H1 (cell line): Measurements from ENCODE around the gene NKAIN4. TPM values are rescaled to one million over a fixed set of nuclear protein-coding genes. Genes with fewer than 3 reads are reported as not detected.

ENCODE experiments used
- CTCF ChIA-PET: fragments of 300-600 bp; sonication (Branson Sonifier 250); formaldehyde crosslinking; loops from one replicate; lab custom pipeline; 2021; ENCODE audit not compliant: partially characterized antibody; lab: Charles Lee
- POLR2A ChIA-PET: fragments of 300-600 bp; sonication (Branson Sonifier 250); formaldehyde crosslinking; loops from one replicate; lab custom pipeline; 2021; ENCODE audit warnings: inconsistent platforms; ENCODE audit not compliant: partially characterized antibody; lab: Charles Lee
- DNase-seq, 2 experiments: peaks; one replicate each; pipeline versions ENCODE4 v3.0.0 to v3.0.0-alpha.2; 2010 to 2022; ENCODE audit warnings: low spot score in 2 of 2, low read depth in 1 of 2, mixed read lengths in 1 of 2
- FAIRE-seq: peaks from 2 replicates; lab custom pipeline; 2011; peaks lifted over from hg19 to GRCh38; lab: Jason Lieb, UNC
- H2AFZ ChIP-seq: 2 replicates; pipeline ENCODE4 v1.8.1; 2012; ENCODE audit warnings: low read length, inconsistent platforms
- H2AK5ac ChIP-seq: 2 replicates; pipeline ENCODE4 v1.6.1; 2013; ENCODE audit warnings: low read depth, low read length
- H2BK120ac ChIP-seq: replicated peaks from 2 replicates; pipeline ENCODE3; 2013; ENCODE audit warnings: low read depth, low read length, inconsistent platforms
- H2BK12ac ChIP-seq: 2 replicates; pipeline ENCODE4 v1.6.1; 2013; ENCODE audit warnings: low read depth, low read length
- H2BK15ac ChIP-seq: 2 replicates; pipeline ENCODE4 v1.6.1; 2013; ENCODE audit warnings: low read length
- H2BK20ac ChIP-seq: 2 replicates; pipeline ENCODE4 v1.6.1; 2013; ENCODE audit warnings: low read length
- H2BK5ac ChIP-seq: 2 replicates; pipeline ENCODE4 v1.6.1; 2013; ENCODE audit warnings: low read depth, low read length
- H3K14ac ChIP-seq: 2 replicates; pipeline ENCODE4 v1.6.1; 2013; ENCODE audit warnings: inconsistent platforms; ENCODE audit not compliant: insufficient read length
- H3K18ac ChIP-seq: 2 replicates; pipeline ENCODE4 v1.6.1; 2013; ENCODE audit warnings: low read length; ENCODE audit errors: extremely low read depth
- H3K23ac ChIP-seq: 2 replicates; pipeline ENCODE4 v1.6.1; 2013; ENCODE audit warnings: inconsistent platforms; ENCODE audit not compliant: insufficient read length
- H3K23me2 ChIP-seq: 2 replicates; pipeline ENCODE4 v1.6.1; 2013; ENCODE audit warnings: low read depth, low read length
- H3K27ac ChIP-seq: 2 replicates; pipeline ENCODE4 v1.6.1; 2011; ENCODE audit warnings: low read depth, low read length, inconsistent platforms
- H3K27me3 ChIP-seq, 4 experiments: replicated peaks in 1 of 4; 1 replicate in 1 of 4; 2 replicates in 3 of 4; pipeline versions ENCODE4 v1.6.1 to v1.8.1; 2011 to 2013; ENCODE audit warnings: low read length in 3 of 4, mild to moderate bottlenecking in 3 of 4, inconsistent platforms in 2 of 4, mixed read lengths in 2 of 4, moderate library complexity in 1 of 4; ENCODE audit not compliant: control insufficient read depth in 3 of 4, insufficient read depth in 3 of 4; ENCODE audit errors: extremely low read depth in 1 of 4
- H3K36me3 ChIP-seq, 4 experiments: 2 replicates each; pipeline versions ENCODE4 v1.6.1 to v1.8.1; 2011 to 2013; ENCODE audit warnings: mild to moderate bottlenecking in 4 of 4, low read length in 3 of 4, moderate library complexity in 2 of 4, control low read depth in 1 of 4, inconsistent platforms in 1 of 4; ENCODE audit not compliant: insufficient read depth in 4 of 4, control insufficient read depth in 2 of 4
- H3K4ac ChIP-seq: replicated peaks from 2 replicates; pipeline ENCODE3; 2013; ENCODE audit warnings: low read length, low read depth, mixed read lengths, inconsistent platforms; ENCODE audit not compliant: insufficient read length
- H3K4me1 ChIP-seq, 4 experiments: replicated peaks in 1 of 4; 1 replicate in 1 of 4; 2 replicates in 3 of 4; pipeline versions ENCODE4 v1.6.1 to v1.8.1; 2011 to 2013; ENCODE audit warnings: low read length in 3 of 4, inconsistent platforms in 2 of 4, mixed read lengths in 1 of 4; ENCODE audit not compliant: insufficient read depth in 4 of 4, control insufficient read depth in 3 of 4
- H3K4me2 ChIP-seq, 2 experiments: 2 replicates each; pipeline versions ENCODE4 v1.6.1 to v1.8.1; 2011 to 2013; ENCODE audit warnings: low read depth in 2 of 2, low read length in 2 of 2, control low read depth in 1 of 2, inconsistent platforms in 1 of 2, mild to moderate bottlenecking in 1 of 2; ENCODE audit not compliant: insufficient read depth in 1 of 2
- H3K4me3 ChIP-seq, 4 experiments: fragments of 200-600, 300-600 bp in 1 of 4; sonication (generic), shearing (Covaris generic), sonication (Bioruptor Twin) in 1 of 4; 2 replicates each; pipeline versions ENCODE4 v1.5.1 to v1.8.1; 2011 to 2016; ENCODE audit warnings: low read length in 4 of 4, low read depth in 3 of 4, control low read depth in 2 of 4, inconsistent platforms in 2 of 4, mild to moderate bottlenecking in 2 of 4, mixed read lengths in 1 of 4, moderate library complexity in 1 of 4; ENCODE audit not compliant: insufficient read depth in 2 of 4; ENCODE audit errors: extremely low read depth in 1 of 4
- H3K56ac ChIP-seq: replicated peaks from 2 replicates; pipeline ENCODE3; 2013; ENCODE audit warnings: low read depth, mild to moderate bottlenecking, mixed read lengths, low read length, inconsistent platforms; ENCODE audit not compliant: insufficient read length
- H3K79me1 ChIP-seq: 2 replicates; pipeline ENCODE4 v1.6.1; 2013; ENCODE audit warnings: low read depth, low read length, control low read depth
- H3K79me2 ChIP-seq, 2 experiments: 2 replicates each; pipeline versions ENCODE4 v1.6.1 to v1.8.1; 2012 to 2013; ENCODE audit warnings: low read length in 2 of 2, mild to moderate bottlenecking in 2 of 2, inconsistent platforms in 1 of 2; ENCODE audit not compliant: insufficient read depth in 2 of 2, control insufficient read depth in 1 of 2
- H3K9ac ChIP-seq, 4 experiments: replicated peaks in 1 of 4; 1 replicate in 1 of 4; 2 replicates in 3 of 4; pipeline versions ENCODE4 v1.6.1 to v1.8.1; 2011 to 2013; ENCODE audit warnings: low read depth in 3 of 4, low read length in 3 of 4, control low read depth in 2 of 4, mild to moderate bottlenecking in 2 of 4, moderate library complexity in 2 of 4, inconsistent platforms in 1 of 4; ENCODE audit errors: extremely low read depth in 1 of 4
- H3K9me3 ChIP-seq, 2 experiments: 2 replicates each; pipeline versions ENCODE4 v1.6.1 to v1.8.1; 2012 to 2013; ENCODE audit warnings: mild to moderate bottlenecking in 2 of 2, moderate library complexity in 2 of 2, control low read depth in 1 of 2, inconsistent platforms in 1 of 2, low read depth in 1 of 2, low read length in 1 of 2, mixed read lengths in 1 of 2; ENCODE audit not compliant: insufficient read depth in 2 of 2
- H4K20me1 ChIP-seq, 2 experiments: replicated peaks in 1 of 2; 2 replicates each; pipeline versions ENCODE3 to v1.8.1; 2011 to 2013; ENCODE audit warnings: inconsistent platforms in 2 of 2, low read length in 2 of 2, mild to moderate bottlenecking in 1 of 2; ENCODE audit not compliant: insufficient read depth in 2 of 2, control insufficient read depth in 1 of 2
- H4K5ac ChIP-seq: 2 replicates; pipeline ENCODE4 v1.6.1; 2013; ENCODE audit warnings: low read length, low read depth, mixed read lengths, inconsistent platforms; ENCODE audit not compliant: insufficient read length
- H4K8ac ChIP-seq: 2 replicates; pipeline ENCODE4 v1.8.0; 2013; ENCODE audit warnings: mild to moderate bottlenecking, moderate library complexity, low read length, inconsistent platforms; ENCODE audit not compliant: insufficient read depth; ENCODE audit errors: extremely low read depth
- H4K91ac ChIP-seq: replicated peaks from 2 replicates; pipeline ENCODE3; 2013; ENCODE audit warnings: low read length, mixed read lengths, inconsistent platforms; ENCODE audit not compliant: insufficient read length
- CTCF ChIP-seq, 3 experiments: IDR thresholded peaks; 1 replicate in 2 of 3; 2 replicates in 1 of 3; pipeline versions ENCODE4 v1.5.1 to v1.6.1; 2011; ENCODE audit warnings: low read length in 3 of 3, mild to moderate bottlenecking in 3 of 3, inconsistent platforms in 2 of 3, low read depth in 1 of 3, moderate library complexity in 1 of 3; ENCODE audit not compliant: insufficient read depth in 1 of 3; ENCODE audit errors: control extremely low read depth in 1 of 3
- HDAC2 ChIP-seq, 2 experiments: fragments of 300-600 bp in 1 of 2; sonication (generic) in 1 of 2; IDR thresholded peaks; 2 replicates each; pipeline ENCODE4 v1.6.1; 2011 to 2012; ENCODE audit warnings: low read depth in 2 of 2, low read length in 2 of 2, mild to moderate bottlenecking in 2 of 2, moderate library complexity in 2 of 2, borderline replicate concordance in 1 of 2, inconsistent platforms in 1 of 2
- JUND ChIP-seq: IDR thresholded peaks from 2 replicates; pipeline ENCODE4 v1.6.1; 2011; ENCODE audit warnings: mild to moderate bottlenecking, improper control_type of control experiment, low read length
- RNF2 ChIP-seq: fragments of 200-900, 300-1000 bp; sonication (generic); IDR thresholded peaks from 2 replicates; pipeline ENCODE4 v1.7.1; 2016; ENCODE audit warnings: borderline replicate concordance, low read depth, mild to moderate bottlenecking, antibody characterized with exemption, low read length; ENCODE audit not compliant: poor library complexity, severe bottlenecking; ENCODE audit errors: missing control alignments
- SAP30 ChIP-seq: fragments of 300-600 bp; sonication (generic); IDR thresholded peaks from 2 replicates; pipeline ENCODE4 v1.7.1; 2012; ENCODE audit warnings: low read length, moderate library complexity, mild to moderate bottlenecking, inconsistent platforms; ENCODE audit not compliant: insufficient read depth, insufficient replicate concordance
- SIRT6 ChIP-seq: IDR thresholded peaks from one replicate; pipeline ENCODE4 v1.7.1; 2012; ENCODE audit warnings: low read length, inconsistent platforms
- SP1 ChIP-seq: IDR thresholded peaks from 2 replicates; pipeline ENCODE4 v1.6.1; 2011; ENCODE audit warnings: low read depth, low read length
- SP4 ChIP-seq: IDR thresholded peaks from 2 replicates; pipeline ENCODE4 v1.6.1; 2012; ENCODE audit warnings: low read length, inconsistent platforms
- ZNF274 ChIP-seq: IDR thresholded peaks from 2 replicates; pipeline ENCODE4 v1.7.0; 2012; ENCODE audit warnings: low read length, borderline replicate concordance; ENCODE audit errors: extremely low read depth
- WGBS, 2 experiments: shearing (Covaris generic) in 1 of 2; methylation state at CpG; one replicate each; pipeline versions ENCODE4 v1.1.6 to v1.1.7; 2013 to 2015; ENCODE audit warnings: low lambda C conversion rate in 2 of 2, mixed read lengths in 2 of 2, inconsistent platforms in 1 of 2, low coverage in 1 of 2, missing lambda C conversion rate in 1 of 2; ENCODE audit not compliant: insufficient replicate concordance in 2 of 2, insufficient coverage in 1 of 2, insufficient read length in 1 of 2; ENCODE audit errors: extremely low coverage in 1 of 2, missing lambda C conversion rate in 1 of 2; 5-methylcytosine and 5-hydroxymethylcytosine counted together
- polyA plus RNA-seq, 7 experiments: library from polyadenylated mRNA; depleted of rRNA in 3 of 7; stranded (reverse) in 5 of 7; unstranded in 2 of 7; fragments of >200 nt in 5 of 7; fragments of 200-250 nt in 2 of 7; gene quantifications; 1 replicate in 5 of 7; 2 replicates in 1 of 7; 4 replicates in 1 of 7; pipeline versions ENCODE4 v1.2.1 to v1.2.3, GENCODE V29; 2011 to 2013; ENCODE audit warnings: missing spikeins in 2 of 7, mixed read lengths in 2 of 7
- total RNA-seq: library from RNA; stranded (reverse); fragmentation: NEBNext Ultra II Directional; extraction: Animal tissue kit (Norgen Biotek cat#: 25700); gene quantifications from 2 replicates; pipeline ENCODE4 v1.2.1, GENCODE V29; 2021

The NKAIN4 gene
- total and polyA plus RNA-seq, 2 of the 8 experiments (the other 6 are each of a cell fraction or from before 2014, with no cell fraction given): 6.9 to 17.0 TPM

DNA sequence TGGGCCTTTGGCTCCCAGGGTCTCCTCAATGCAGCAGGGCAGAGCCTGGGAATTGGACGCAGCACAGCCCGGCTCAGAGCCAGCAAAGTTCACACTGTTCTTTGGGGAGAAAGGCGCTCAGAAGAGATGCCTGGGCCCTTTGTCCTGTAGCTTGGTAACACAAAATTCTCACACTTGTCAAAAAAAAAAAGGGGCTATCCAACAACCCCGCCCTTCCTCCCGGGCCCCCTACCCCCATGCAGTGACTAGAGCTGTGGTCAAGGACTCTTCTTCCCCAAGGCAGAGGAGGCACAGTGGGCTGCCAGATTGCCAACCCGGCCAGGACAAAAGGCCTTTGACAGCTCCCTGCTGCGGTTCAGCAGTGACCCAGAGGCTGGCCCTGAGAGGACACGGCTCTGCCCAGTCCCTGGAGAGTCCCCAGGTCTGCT lies 2.0 kb downstream of the NKAIN4 start:
- Histone ChIP-seq H4K20me1 (peaks cover 0 to 4% of the 10 kb centered on the region in 2 experiments), H2BK15ac (no peak overlapping the region), H3K4me1 (peaks cover 2 to 26% (median 19%) of the 10 kb centered on the region in 4 experiments), H3K79me1 (no peaks in the 10 kb centered on the region; the same call in 1 of the 2 replicates), H4K8ac (no peak overlapping the region), H3K14ac (no peak overlapping the region), H3K9ac (no peak overlapping the region), H2BK12ac (peak overlapping the region; percentile 78; the same call in 1 of the 2 replicates), H2AK5ac (peak overlapping the region; percentile 13; the same call in 1 of the 2 replicates), H3K4me2 (peak overlapping the region in 1 of 2 experiments; percentile 97; a peak in 1 of 4 replicates), H2AFZ (no peak overlapping the region), H3K4ac (no peak overlapping the region), H3K27ac (no peak overlapping the region), H3K23ac (no peak overlapping the region), H2BK5ac (0 out of 2 replicates have a peak overlapping the region, but pooled peaks have one; percentile 58), H4K5ac (no peak overlapping the region), H3K79me2 (no peaks in the 10 kb centered on the region), H3K18ac (no peak overlapping the region), H3K9me3 (no peaks in the 10 kb centered on the region), H2BK20ac (no peak overlapping the region), H3K4me3 (no peak overlapping the region), H3K36me3 (no peaks in the 10 kb centered on the region; a peak in 1 of 8 replicates), H2BK120ac (no peak overlapping the region), H3K27me3 (peaks cover 4 to 51% (median 40%) of the 10 kb centered on the region in 4 experiments), H3K23me2 (peaks cover 13% of the 10 kb centered on the region; the same call in 1 of the 2 replicates), H4K91ac (no peak overlapping the region), H3K56ac (no peak overlapping the region)
- POLR2A ChIA-PET: interaction anchor here (1.2 to 4.7 kb wide), 5 partner anchors 10 to 34 kb away, joined by 3 to 21 read pairs (median 12); partner anchors contain the start of genes ARFGAP1 and BIRC7
- FAIRE-seq (no peak), DNase-seq (no peak)
- CTCF ChIA-PET: interaction anchor here (0.9 to 6.8 kb wide), 10 partner anchors 8 to 253 kb away, joined by 3 to 87 read pairs (median 4); partner anchors contain the start of gene BIRC7
- WGBS, 2 experiments: 64% methylated on average over 6 of the region's 8 CpGs; no CpG with 5 or more reads in 1 of the 2 experiments
- no peak for TF ChIP-seq SIRT6
- no peak for TF ChIP-seq HDAC2 (IDR thresholded peaks at IDR 0.05; ENCODE audit: borderline replicate concordance in 1 of 2, low read depth in 2 of 2, low read length in 2 of 2)
- TF ChIP-seq SAP30: no peak
- TF ChIP-seq RNF2: no peak
- TF ChIP-seq ZNF274: no peak
- no peak for TF ChIP-seq SP4
- TF ChIP-seq CTCF (IDR thresholded peaks at IDR 0.05; ENCODE audit: control extremely low read depth in 1 of 3, insufficient read depth in 1 of 3, low read depth in 1 of 3, low read length in 3 of 3): no peak
- no peak for TF ChIP-seq SP1
- no peak for TF ChIP-seq JUND
